ENCODE results near the gene CDK11B.

The CDK11B gene

GRCh38 chr1:1617516-1617915 lies 41.3 kb downstream of the CDK11B start:
- Histone ChIP-seq H3K27ac (replicated peaks) (no peak overlapping the region), H3K27me3 (ENCODE audit: insufficient read depth, poor library complexity, severe bottlenecking) (no peaks in the 10 kb centered on the region), H3K4me3 (replicated peaks; ENCODE audit: insufficient read depth, low read length) (no peak overlapping the region)
- DNase-seq (ENCODE audit: low read depth in 1 of 2, low spot score in 1 of 2): no peak
- no peak for TF ChIP-seq SPI1 (IDR thresholded peaks at IDR 0.05; ENCODE audit: borderline replicate concordance, low read depth)
- TF ChIP-seq CTCF (IDR thresholded peaks at IDR 0.05; ENCODE audit: insufficient read depth, low read length): no peak
- no peak for TF ChIP-seq REST (IDR thresholded peaks at IDR 0.05; ENCODE audit: insufficient replicate concordance, low read depth)
- no peak for TF ChIP-seq POLR2AphosphoS5 (IDR thresholded peaks at IDR 0.05; ENCODE audit: low read depth)
- TF ChIP-seq GABPA (IDR thresholded peaks at IDR 0.05; ENCODE audit: low read depth): no peak

GRCh38 chr1:1616838-1617237 lies 42.0 kb downstream of the CDK11B start:
- DNase-seq (ENCODE audit: low read depth in 1 of 2, low spot score in 1 of 2): no peak
- Histone ChIP-seq H3K4me3 (replicated peaks; ENCODE audit: insufficient read depth, low read length) (peak overlapping the region; percentile 68; the same call in 1 of the 2 replicates), H3K27me3 (ENCODE audit: insufficient read depth, poor library complexity, severe bottlenecking) (no peaks in the 10 kb centered on the region), H3K27ac (replicated peaks) (no peak overlapping the region)
- TF ChIP-seq CTCF (IDR thresholded peaks at IDR 0.05; ENCODE audit: insufficient read depth, low read length) (no peak), REST (IDR thresholded peaks at IDR 0.05; ENCODE audit: insufficient replicate concordance, low read depth) (no peak), GABPA (IDR thresholded peaks at IDR 0.05; ENCODE audit: low read depth) (no peak), SPI1 (IDR thresholded peaks at IDR 0.05; ENCODE audit: borderline replicate concordance, low read depth) (no peak)

GRCh38 chr1:1616045-1616790 lies 42.6 kb downstream of the CDK11B start:
- Histone ChIP-seq H3K4me3 (replicated peaks; ENCODE audit: insufficient read depth, low read length) (peak overlapping the region; percentile 68), H3K27me3 (ENCODE audit: insufficient read depth, poor library complexity, severe bottlenecking) (no peaks in the 10 kb centered on the region), H3K27ac (replicated peaks) (no peak overlapping the region)
- DNase-seq (ENCODE audit: low read depth in 1 of 2, low spot score in 1 of 2): no peak
- no peak for TF ChIP-seq GABPA (IDR thresholded peaks at IDR 0.05; ENCODE audit: low read depth)
- TF ChIP-seq SPI1 (IDR thresholded peaks at IDR 0.05; ENCODE audit: borderline replicate concordance, low read depth): no peak
- no peak for TF ChIP-seq POLR2AphosphoS5 (IDR thresholded peaks at IDR 0.05; ENCODE audit: low read depth)
- TF ChIP-seq REST (IDR thresholded peaks at IDR 0.05; ENCODE audit: insufficient replicate concordance, low read depth): no peak
- TF ChIP-seq CTCF (IDR thresholded peaks at IDR 0.05; ENCODE audit: insufficient read depth, low read length): no peak

Data from HL-60 (cell line).